SK-N-MC (cell line): ENCODE measurements around the gene MAP3K7.

Source experiments
- DNase-seq: peaks from one replicate; pipeline ENCODE4 v3.0.0-alpha.2; 2011; ENCODE audit warnings: low read depth, low spot score
- H3K27ac ChIP-seq: fragments of 200-600 bp; sonication (generic); 2 replicates; pipeline ENCODE4 v1.5.1; 2016; ENCODE audit warnings: mixed run types
- H3K36me3 ChIP-seq: fragments of 200-600 bp; sonication (generic); 2 replicates; pipeline ENCODE4 v1.6.1; 2017; ENCODE audit warnings: antibody characterized with exemption, low read length, mixed read lengths; ENCODE audit not compliant: insufficient read depth
- H3K4me3 ChIP-seq: fragments of 200-600 bp; sonication (generic); 2 replicates; pipeline ENCODE4 v1.5.1; 2016
- H3K9ac ChIP-seq: fragments of 200-600 bp; sonication (generic); 2 replicates; pipeline ENCODE4 v1.8.0; 2017; ENCODE audit warnings: mixed run types, mixed read lengths; ENCODE audit not compliant: insufficient read length
- H3K9me3 ChIP-seq: fragments of 200-600 bp; sonication (generic); 2 replicates; pipeline ENCODE4 v1.6.1; 2017; ENCODE audit warnings: low read depth, mild to moderate bottlenecking, antibody characterized with exemption, low read length, moderate library complexity, mixed read lengths
- EZH2 ChIP-seq: fragments of 200-600 bp; sonication (generic); IDR thresholded peaks from one replicate; pipeline ENCODE4 v1.6.1; 2017; ENCODE audit warnings: antibody characterized with exemption
- FOXP2 ChIP-seq: optimal IDR thresholded peaks from 2 replicates; pipeline ENCODE3; 2011; ENCODE audit warnings: mild to moderate bottlenecking, moderate library complexity; ENCODE audit not compliant: insufficient read depth; ENCODE audit errors: extremely low read length, control extremely low read depth
- POLR2AphosphoS5 ChIP-seq: IDR thresholded peaks from 2 replicates; pipeline ENCODE4 v1.6.1; 2012; ENCODE audit warnings: mild to moderate bottlenecking, low read depth, low read length, borderline replicate concordance

Gene MAP3K7

DNA sequence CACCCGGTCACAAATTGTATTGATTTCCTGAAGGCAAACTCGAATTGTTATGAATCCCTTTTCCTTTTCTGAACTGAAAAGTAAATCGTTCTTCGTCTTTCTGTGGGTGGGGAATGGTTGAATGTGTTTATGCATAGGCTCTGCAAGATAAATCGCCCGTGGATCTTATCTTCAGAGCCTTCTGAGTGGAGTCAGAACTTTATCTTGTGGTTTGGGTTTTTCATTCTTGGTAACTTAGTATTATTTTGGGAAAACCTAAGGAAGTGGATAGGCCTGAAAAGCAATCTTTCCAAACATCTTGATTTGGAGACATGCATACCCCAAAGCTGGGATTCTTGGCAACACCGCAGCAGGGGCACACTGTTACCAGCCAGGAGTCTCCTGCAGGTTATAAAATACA is 122.4 kb downstream of the MAP3K7 start:
- DNase-seq: no peak
- Histone ChIP-seq H3K9ac (no peak overlapping the region), H3K36me3 (no peaks in the 10 kb centered on the region), H3K9me3 (no peaks in the 10 kb centered on the region), H3K4me3 (no peak overlapping the region), H3K27ac (no peak overlapping the region)
- TF ChIP-seq FOXP2 (no peak), POLR2AphosphoS5 (no peak), EZH2 (no peak)

- Histone ChIP-seq H3K27ac (no peak overlapping the region), H3K36me3 (no peaks in the 10 kb centered on the region), H3K4me3 (no peak overlapping the region), H3K9ac (no peak overlapping the region), H3K9me3 (no peaks in the 10 kb centered on the region)
- TF ChIP-seq POLR2AphosphoS5 (no peak), FOXP2 (no peak), EZH2 (no peak)
- DNase-seq: no peak
Observed at GRCh38 chr6:90463874-90464273, 123.0 kb downstream of the MAP3K7 start.
